ENCODE measurements around the gene GABRD. TPM values are rescaled to one million over a fixed set of nuclear protein-coding genes. Genes with fewer than 3 reads are reported as not detected.

The GABRD gene
- total RNA-seq, 2 experiments from 2014 or later: not detected

DNA sequence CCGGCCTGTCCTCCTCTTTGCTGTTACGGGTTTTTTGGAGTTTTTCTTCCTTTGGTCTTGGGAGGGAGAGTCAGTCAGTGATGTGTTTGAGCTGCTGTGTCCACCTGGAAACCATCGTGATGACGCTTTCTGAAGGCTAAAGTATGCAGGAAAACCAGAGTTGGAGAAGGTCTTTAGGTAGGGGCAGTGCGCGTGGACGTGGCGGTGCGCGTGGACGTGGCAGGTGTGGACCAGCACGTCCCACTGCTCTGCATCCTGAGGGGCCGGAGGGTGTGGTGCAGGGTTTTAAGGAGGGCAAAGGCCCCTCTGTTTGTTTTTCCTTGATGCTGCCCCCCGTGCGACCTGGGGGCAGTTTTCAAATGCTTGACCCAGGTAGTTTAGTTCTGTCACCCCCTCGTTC, 61.0 kb downstream of the GABRD start:
- ChIA-PET POLR2A (no interaction called here), CTCF (interaction anchor here (1.0 kb wide), 1 partner anchor 95 kb away, joined by 3 read pairs; no protein-coding TSS in a partner anchor)
- Mint-ChIP-seq H3K4me1 (no peaks in the 10 kb centered on the region), H3K27me3 (no peaks in the 10 kb centered on the region), H3K27ac (no peak overlapping the region), H3K4me3 (no peak overlapping the region), H3K36me3 (ENCODE audit: low read depth) (peaks cover 12% of the 10 kb centered on the region), H3K9me3 (peaks cover 18% of the 10 kb centered on the region)
- DNase-seq: no peak

Other genes starting within 250 kb of the GABRD start
- gene NADK, start 240.9 kb upstream of the GABRD start, total RNA-seq: 10 to 100 TPM; 78.0 to 81.5 TPM
- gene GNB1, start 128.3 kb upstream of the GABRD start, total RNA-seq: 100 to 1,000 TPM; 428 to 431 TPM
- gene CALML6, start 104.1 kb upstream of the GABRD start, total RNA-seq: under 1 TPM; 0.25 to 0.38 TPM
- gene TMEM52, start 100.1 kb upstream of the GABRD start, total RNA-seq: not detected
- gene CFAP74, start 15.6 kb upstream of the GABRD start, total RNA-seq: not detected
- gene PRKCZ, start 31.1 kb downstream of the GABRD start, total RNA-seq: 1 to 10 TPM; 6.7 to 8.0 TPM
- 10 to 100 TPM; 53.4 to 57.1 TPM for gene FAAP20, start 175.4 kb downstream of the GABRD start, total RNA-seq
- 10 to 100 TPM; 58.0 to 61.5 TPM for gene SKI, start 209.0 kb downstream of the GABRD start, total RNA-seq

All from activated CD4-positive, alpha-beta memory T cell treated with anti-CD3 and anti-CD28 coated beads, Interleukin-2, amount 10 ng/mL, durations not matched to agents 7 days and 5 days (primary cell).